H1 (cell line): Measurements from ENCODE around the gene ADD2. TPM values are rescaled to one million over a fixed set of nuclear protein-coding genes. Genes with fewer than 3 reads are reported as not detected.

Source experiments
- CREB1 ChIP-seq: IDR thresholded peaks from 2 replicates; pipeline ENCODE4 v1.6.1; 2012; ENCODE audit warnings: inconsistent platforms
- SIX5 ChIP-seq: IDR thresholded peaks from 2 replicates; pipeline ENCODE4 v1.6.1; 2011; ENCODE audit warnings: mild to moderate bottlenecking, low read depth, low read length
- polyA plus RNA-seq, 7 experiments: library from polyadenylated mRNA; depleted of rRNA in 3 of 7; stranded (reverse) in 5 of 7; unstranded in 2 of 7; fragments of >200 nt in 5 of 7; fragments of 200-250 nt in 2 of 7; gene quantifications; 1 replicate in 5 of 7; 2 replicates in 1 of 7; 4 replicates in 1 of 7; pipeline versions ENCODE4 v1.2.1 to v1.2.3, GENCODE V29; 2011 to 2013; ENCODE audit warnings: missing spikeins in 2 of 7, mixed read lengths in 2 of 7
- total RNA-seq: library from RNA; stranded (reverse); fragmentation: NEBNext Ultra II Directional; extraction: Animal tissue kit (Norgen Biotek cat#: 25700); gene quantifications from 2 replicates; pipeline ENCODE4 v1.2.1, GENCODE V29; 2021

Gene ADD2
- total and polyA plus RNA-seq, 2 of the 8 experiments (the other 6 are each of a cell fraction or from before 2014, with no cell fraction given): 58.5 to 170 TPM

DNA sequence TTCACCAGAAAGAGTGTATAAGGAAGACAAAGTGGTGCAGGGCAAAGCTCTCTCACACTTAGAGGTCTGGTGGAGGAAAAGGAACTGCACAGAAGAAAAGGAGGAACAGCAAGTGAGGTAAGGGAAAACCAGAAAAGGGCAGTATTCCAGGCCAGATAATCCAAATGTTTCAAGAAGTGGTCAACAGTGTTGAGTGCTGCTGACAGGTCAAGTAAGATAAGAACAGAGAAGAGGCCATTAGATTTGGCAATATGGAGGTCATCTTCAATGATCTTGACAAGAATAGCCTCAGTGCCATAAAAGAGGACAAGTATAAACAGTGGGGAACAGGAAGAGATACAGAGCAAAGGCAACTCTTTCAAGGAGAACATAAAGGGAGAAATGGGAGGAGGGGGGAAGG, 15.0 kb downstream of the ADD2 start (continued):
- no peak for TF ChIP-seq SIX5
- no peak for TF ChIP-seq CREB1
